ENCODE results near the gene ST6GALNAC4. TPM values are rescaled to one million over a fixed set of nuclear protein-coding genes. Genes with fewer than 3 reads are reported as not detected.
A peak's percentile ranks its signal among the peaks of the same experiment; 100 is the strongest.

The ST6GALNAC4 gene
- total and polyA plus RNA-seq, 10 of the 15 experiments (the other 5 are each of a cell fraction or from before 2014, with no cell fraction given): 4.2 to 63.2 (median 35.2) TPM

- ChIA-PET CTCF (interaction anchor here (0.7 to 7.7 kb wide), 46 partner anchors 9 to 243 kb away, joined by 3 to 261 read pairs (median 4); partner anchors contain the start of genes EEIG1, NAIF1, PIP5KL1 and SLC25A25), POLR2A (interaction anchor here (1.0 kb wide), 2 partner anchors 10 to 36 kb away, joined by 3 to 4 read pairs; no protein-coding TSS in a partner anchor), SMC1A (ENCODE audit: uncharacterized antibody, unreplicated experiment) (interaction anchor here (0.6 to 7.2 kb wide), 13 partner anchors 9 to 182 kb away, joined by 3 to 84 read pairs (median 4); no protein-coding TSS in a partner anchor), RAD21 (ENCODE audit: unreplicated experiment) (interaction anchor here (0.7 to 5.0 kb wide), 10 partner anchors 13 to 208 kb away, joined by 3 to 83 read pairs (median 5); partner anchors contain the start of genes EEIG1, PIP5KL1 and TOR2A)
- Histone ChIP-seq H3K79me2 (ENCODE audit: control insufficient read depth, insufficient read depth, low read length) (no peaks in the 10 kb centered on the region), H3K4me1 (ENCODE audit: control insufficient read depth, insufficient read depth, low read length) (peaks cover 9% of the 10 kb centered on the region), H2AFZ (ENCODE audit: control insufficient read depth, low read depth, low read length) (no peak overlapping the region), H3K27me3 (replicated peaks in 1 of 2; ENCODE audit: control insufficient read depth in 2 of 2, insufficient read depth in 2 of 2, low read length in 1 of 2) (no peaks in the 10 kb centered on the region), H3K9me3 (replicated peaks; ENCODE audit: control insufficient read depth, insufficient read depth, low read length) (no peaks in the 10 kb centered on the region), H3K4me3 (no peak overlapping the region), H4K20me1 (ENCODE audit: control insufficient read depth, insufficient read depth) (no peaks in the 10 kb centered on the region), H3K4me2 (ENCODE audit: control insufficient read depth, insufficient read depth) (no peak overlapping the region), H3K9ac (ENCODE audit: control insufficient read depth, insufficient read depth, low read length) (no peak overlapping the region), H3K36me3 (ENCODE audit: control insufficient read depth in 2 of 2, insufficient read depth in 2 of 2, low read length in 1 of 2) (peaks cover 0 to 11% of the 10 kb centered on the region in 2 experiments; a peak in 3 of 4 replicates), H3K27ac (ENCODE audit: control insufficient read depth, insufficient read depth) (no peak overlapping the region)
- FAIRE-seq (no peak), ATAC-seq (peak; percentile 10; the same call in 2 of the 3 replicates), DNase-seq (ENCODE audit: low read depth, low spot score) (no peak)
- WGBS (ENCODE audit: insufficient coverage, insufficient replicate concordance, low lambda C conversion rate, missing lambda C conversion rate): 65% methylated on average over 14 of the region's 14 CpGs
- in situ Hi-C loops (cut with MboI) (no loop called here), intact Hi-C loops (cut with micrococcal nuclease; ENCODE audit: unreplicated experiment) (loop anchor here (1.0 kb wide), 2 partner anchors 92 to 174 kb away; no protein-coding TSS in a partner anchor)
- no peak for TF ChIP-seq RELA (IDR thresholded peaks at IDR 0.05; ENCODE audit: borderline replicate concordance, partially characterized antibody)
- peak; percentile 42 for TF ChIP-seq MEF2B (IDR thresholded peaks at IDR 0.05; ENCODE audit: partially characterized antibody, poor library complexity, severe bottlenecking)
- 0 out of 2 replicates have a peak, but pooled peaks have one; percentile 55 for TF ChIP-seq GATAD2B (conservative IDR thresholded peaks at IDR 0.05; ENCODE audit: low read depth)
- TF ChIP-seq HDGF (IDR thresholded peaks at IDR 0.05): peak; percentile 81; the same call in 1 of the 2 replicates
- no TSS peak for BruUV-seq (replicated peaks)
These were observed 26.3 kb upstream of the ST6GALNAC4 start for GRCh38 chr9:127943011-127943662.
